ENCODE measurements around the gene SF1. TPM values are rescaled to one million over a fixed set of nuclear protein-coding genes. Genes with fewer than 3 reads are reported as not detected.

The SF1 gene
- total and polyA plus RNA-seq, 9 of the 15 experiments (the other 6 are each of a cell fraction or from before 2014, with no cell fraction given) = 13.1 to 334 (median 111) TPM

GRCh38 chr11:64778473-64779298, at the start of gene SF1 (continued):
- TF ChIP-seq, protein P1, sequence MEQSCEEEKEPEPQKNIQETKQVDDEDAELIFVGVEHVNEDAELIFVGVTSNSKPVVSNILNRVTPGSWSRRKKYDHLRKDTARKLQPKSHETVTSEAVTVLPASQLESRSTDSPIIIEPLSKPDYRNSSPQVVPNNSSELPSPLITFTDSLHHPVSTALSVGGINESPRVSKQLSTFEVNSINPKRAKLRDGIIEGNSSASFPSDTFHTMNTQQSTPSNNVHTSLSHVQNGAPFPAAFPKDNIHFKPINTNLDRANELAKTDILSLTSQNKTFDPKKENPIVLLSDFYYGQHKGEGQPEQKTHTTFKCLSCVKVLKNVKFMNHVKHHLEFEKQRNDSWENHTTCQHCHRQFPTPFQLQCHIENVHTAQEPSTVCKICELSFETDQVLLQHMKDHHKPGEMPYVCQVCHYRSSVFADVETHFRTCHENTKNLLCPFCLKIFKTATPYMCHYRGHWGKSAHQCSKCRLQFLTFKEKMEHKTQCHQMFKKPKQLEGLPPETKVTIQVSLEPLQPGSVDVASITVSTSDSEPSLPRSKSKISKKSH (CRISPR knock-in tag; IDR thresholded peaks at IDR 0.05) = no peak
- TF ChIP-seq, protein P2, sequence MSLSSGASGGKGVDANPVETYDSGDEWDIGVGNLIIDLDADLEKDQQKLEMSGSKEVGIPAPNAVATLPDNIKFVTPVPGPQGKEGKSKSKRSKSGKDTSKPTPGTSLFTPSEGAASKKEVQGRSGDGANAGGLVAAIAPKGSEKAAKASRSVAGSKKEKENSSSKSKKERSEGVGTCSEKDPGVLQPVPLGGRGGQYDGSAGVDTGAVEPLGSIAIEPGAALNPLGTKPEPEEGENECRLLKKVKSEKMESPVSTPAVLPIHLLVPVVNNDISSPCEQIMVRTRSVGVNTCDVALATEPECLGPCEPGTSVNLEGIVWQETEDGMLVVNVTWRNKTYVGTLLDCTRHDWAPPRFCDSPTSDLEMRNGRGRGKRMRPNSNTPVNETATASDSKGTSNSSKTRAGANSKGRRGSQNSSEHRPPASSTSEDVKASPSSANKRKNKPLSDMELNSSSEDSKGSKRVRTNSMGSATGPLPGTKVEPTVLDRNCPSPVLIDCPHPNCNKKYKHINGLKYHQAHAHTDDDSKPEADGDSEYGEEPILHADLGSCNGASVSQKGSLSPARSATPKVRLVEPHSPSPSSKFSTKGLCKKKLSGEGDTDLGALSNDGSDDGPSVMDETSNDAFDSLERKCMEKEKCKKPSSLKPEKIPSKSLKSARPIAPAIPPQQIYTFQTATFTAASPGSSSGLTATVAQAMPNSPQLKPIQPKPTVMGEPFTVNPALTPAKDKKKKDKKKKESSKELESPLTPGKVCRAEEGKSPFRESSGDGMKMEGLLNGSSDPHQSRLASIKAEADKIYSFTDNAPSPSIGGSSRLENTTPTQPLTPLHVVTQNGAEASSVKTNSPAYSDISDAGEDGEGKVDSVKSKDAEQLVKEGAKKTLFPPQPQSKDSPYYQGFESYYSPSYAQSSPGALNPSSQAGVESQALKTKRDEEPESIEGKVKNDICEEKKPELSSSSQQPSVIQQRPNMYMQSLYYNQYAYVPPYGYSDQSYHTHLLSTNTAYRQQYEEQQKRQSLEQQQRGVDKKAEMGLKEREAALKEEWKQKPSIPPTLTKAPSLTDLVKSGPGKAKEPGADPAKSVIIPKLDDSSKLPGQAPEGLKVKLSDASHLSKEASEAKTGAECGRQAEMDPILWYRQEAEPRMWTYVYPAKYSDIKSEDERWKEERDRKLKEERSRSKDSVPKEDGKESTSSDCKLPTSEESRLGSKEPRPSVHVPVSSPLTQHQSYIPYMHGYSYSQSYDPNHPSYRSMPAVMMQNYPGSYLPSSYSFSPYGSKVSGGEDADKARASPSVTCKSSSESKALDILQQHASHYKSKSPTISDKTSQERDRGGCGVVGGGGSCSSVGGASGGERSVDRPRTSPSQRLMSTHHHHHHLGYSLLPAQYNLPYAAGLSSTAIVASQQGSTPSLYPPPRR (CRISPR knock-in tag; IDR thresholded peaks at IDR 0.05; ENCODE audit: borderline replicate concordance) = no peak
- TF ChIP-seq GTF2F1 (IDR thresholded peaks at IDR 0.05; ENCODE audit: low read depth, low read length) (no peak), RNF2 (IDR thresholded peaks at IDR 0.05) (peak; percentile 51; the same call in 1 of the 2 replicates), CHD4 (IDR thresholded peaks at IDR 0.05; ENCODE audit: insufficient read depth, insufficient replicate concordance, low read depth, low read length, poor library complexity, severe bottlenecking) (no peak), RBBP5 (IDR thresholded peaks at IDR 0.05; ENCODE audit: borderline replicate concordance, insufficient read depth, low read length, poor library complexity, severe bottlenecking) (peak; percentile 43), EHMT2 (IDR thresholded peaks at IDR 0.05) (no peak), ETV1 (tag; conservative IDR thresholded peaks at IDR 0.05; ENCODE audit: low read depth) (0 out of 2 replicates have a peak, but pooled peaks have one; percentile 9), RFX7 (CRISPR knock-in tag; IDR thresholded peaks at IDR 0.05) (no peak), KAT8 (IDR thresholded peaks at IDR 0.05; ENCODE audit: low read depth) (no peak), COPS2 (conservative IDR thresholded peaks at IDR 0.05) (no peak), SOX6 (IDR thresholded peaks at IDR 0.05) (0 out of 2 replicates have a peak, but pooled peaks have one; percentile 12)
- TF ChIP-seq, protein P3, sequence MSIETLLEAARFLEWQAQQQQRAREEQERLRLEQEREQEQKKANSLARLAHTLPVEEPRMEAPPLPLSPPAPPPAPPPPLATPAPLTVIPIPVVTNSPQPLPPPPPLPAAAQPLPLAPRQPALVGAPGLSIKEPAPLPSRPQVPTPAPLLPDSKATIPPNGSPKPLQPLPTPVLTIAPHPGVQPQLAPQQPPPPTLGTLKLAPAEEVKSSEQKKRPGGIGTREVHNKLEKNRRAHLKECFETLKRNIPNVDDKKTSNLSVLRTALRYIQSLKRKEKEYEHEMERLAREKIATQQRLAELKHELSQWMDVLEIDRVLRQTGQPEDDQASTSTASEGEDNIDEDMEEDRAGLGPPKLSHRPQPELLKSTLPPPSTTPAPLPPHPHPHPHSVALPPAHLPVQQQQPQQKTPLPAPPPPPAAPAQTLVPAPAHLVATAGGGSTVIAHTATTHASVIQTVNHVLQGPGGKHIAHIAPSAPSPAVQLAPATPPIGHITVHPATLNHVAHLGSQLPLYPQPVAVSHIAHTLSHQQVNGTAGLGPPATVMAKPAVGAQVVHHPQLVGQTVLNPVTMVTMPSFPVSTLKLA (conservative IDR thresholded peaks at IDR 0.05) = 0 out of 4 replicates have a peak, but pooled peaks of 1 of the 2 experiments have one; percentile 37
- TF ChIP-seq, protein P4, sequence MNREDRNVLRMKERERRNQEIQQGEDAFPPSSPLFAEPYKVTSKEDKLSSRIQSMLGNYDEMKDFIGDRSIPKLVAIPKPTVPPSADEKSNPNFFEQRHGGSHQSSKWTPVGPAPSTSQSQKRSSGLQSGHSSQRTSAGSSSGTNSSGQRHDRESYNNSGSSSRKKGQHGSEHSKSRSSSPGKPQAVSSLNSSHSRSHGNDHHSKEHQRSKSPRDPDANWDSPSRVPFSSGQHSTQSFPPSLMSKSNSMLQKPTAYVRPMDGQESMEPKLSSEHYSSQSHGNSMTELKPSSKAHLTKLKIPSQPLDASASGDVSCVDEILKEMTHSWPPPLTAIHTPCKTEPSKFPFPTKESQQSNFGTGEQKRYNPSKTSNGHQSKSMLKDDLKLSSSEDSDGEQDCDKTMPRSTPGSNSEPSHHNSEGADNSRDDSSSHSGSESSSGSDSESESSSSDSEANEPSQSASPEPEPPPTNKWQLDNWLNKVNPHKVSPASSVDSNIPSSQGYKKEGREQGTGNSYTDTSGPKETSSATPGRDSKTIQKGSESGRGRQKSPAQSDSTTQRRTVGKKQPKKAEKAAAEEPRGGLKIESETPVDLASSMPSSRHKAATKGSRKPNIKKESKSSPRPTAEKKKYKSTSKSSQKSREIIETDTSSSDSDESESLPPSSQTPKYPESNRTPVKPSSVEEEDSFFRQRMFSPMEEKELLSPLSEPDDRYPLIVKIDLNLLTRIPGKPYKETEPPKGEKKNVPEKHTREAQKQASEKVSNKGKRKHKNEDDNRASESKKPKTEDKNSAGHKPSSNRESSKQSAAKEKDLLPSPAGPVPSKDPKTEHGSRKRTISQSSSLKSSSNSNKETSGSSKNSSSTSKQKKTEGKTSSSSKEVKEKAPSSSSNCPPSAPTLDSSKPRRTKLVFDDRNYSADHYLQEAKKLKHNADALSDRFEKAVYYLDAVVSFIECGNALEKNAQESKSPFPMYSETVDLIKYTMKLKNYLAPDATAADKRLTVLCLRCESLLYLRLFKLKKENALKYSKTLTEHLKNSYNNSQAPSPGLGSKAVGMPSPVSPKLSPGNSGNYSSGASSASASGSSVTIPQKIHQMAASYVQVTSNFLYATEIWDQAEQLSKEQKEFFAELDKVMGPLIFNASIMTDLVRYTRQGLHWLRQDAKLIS (CRISPR knock-in tag; IDR thresholded peaks at IDR 0.05) = no peak

Data from K562 (cell line).